MCF 10A (cell line): ENCODE measurements around the gene KRT28. TPM values are rescaled to one million over a fixed set of nuclear protein-coding genes. Genes with fewer than 3 reads are reported as not detected.
A peak's percentile ranks its signal among the peaks of the same experiment; 100 is the strongest.

Experiments
- BruUV-seq: library from RNA; stranded (reverse); fragments of 400-500 nt; replicated peaks from 2 replicates; lab custom pipeline; 2021; lab: Mats Ljungman, UMichigan
- CTCF ChIA-PET: fragments of 300-600 bp; sonication (Branson Sonifier 250); formaldehyde crosslinking; extraction: SDS; loops from one replicate; lab custom pipeline; 2021; ENCODE audit warnings: antibody characterized with exemption, inconsistent platforms; lab: Yijun Ruan, JAX
- POLR2A ChIA-PET: fragments of 300-600, 350-650 bp; sonication (Branson Sonifier 250); formaldehyde crosslinking; extraction: SDS; loops from one replicate; lab custom pipeline; 2020; ENCODE audit warnings: antibody characterized with exemption, inconsistent platforms; lab: Yijun Ruan, JAX
- DNase-seq: peaks from one replicate; pipeline ENCODE4 v3.0.0-alpha.2; 2018; ENCODE audit not compliant: unreplicated experiment
- H3K27ac Mint-ChIP-seq: one replicate; pipeline ENCODE4 v1.8.0; 2022; ENCODE audit warnings: mild to moderate bottlenecking, low read depth, mixed read lengths; ENCODE audit not compliant: unreplicated experiment
- H3K27me3 Mint-ChIP-seq: one replicate; pipeline ENCODE4 v1.8.0; 2022; ENCODE audit warnings: mixed read lengths; ENCODE audit not compliant: insufficient read depth, unreplicated experiment
- H3K36me3 Mint-ChIP-seq: one replicate; pipeline ENCODE4 v1.8.0; 2022; ENCODE audit warnings: mild to moderate bottlenecking, moderate library complexity, mixed read lengths; ENCODE audit not compliant: insufficient read depth, unreplicated experiment
- H3K4me1 Mint-ChIP-seq: one replicate; pipeline ENCODE4 v1.8.0; 2022; ENCODE audit warnings: mixed read lengths; ENCODE audit not compliant: insufficient read depth, unreplicated experiment
- H3K4me3 Mint-ChIP-seq: one replicate; pipeline ENCODE4 v1.8.0; 2022; ENCODE audit warnings: mild to moderate bottlenecking, moderate library complexity, mixed read lengths; ENCODE audit not compliant: unreplicated experiment
- H3K9me3 Mint-ChIP-seq: one replicate; pipeline ENCODE4 v1.8.0; 2022; ENCODE audit warnings: mixed read lengths; ENCODE audit not compliant: unreplicated experiment
- intact Hi-C: fragments of 100-400 bp; cut with micrococcal nuclease; formaldehyde crosslinking; loops from 2 replicates; pipeline ENCODE4 v1.14.1; 2022
- total RNA-seq: library from RNA; stranded (reverse); gene quantifications from 2 replicates; pipeline ENCODE4 v1.2.3, GENCODE V29; 2022
- TF ChIP-seq, protein P1 (sequence below): fragments of 200-600 bp; IDR thresholded peaks from one replicate; pipeline ENCODE4 v1.8.0; 2022; ENCODE audit warnings: antibody characterized with exemption, mild to moderate bottlenecking; ENCODE audit not compliant: unreplicated experiment

KRT28 gene
- total RNA-seq, 1 experiment from 2014 or later: not detected

DNA sequence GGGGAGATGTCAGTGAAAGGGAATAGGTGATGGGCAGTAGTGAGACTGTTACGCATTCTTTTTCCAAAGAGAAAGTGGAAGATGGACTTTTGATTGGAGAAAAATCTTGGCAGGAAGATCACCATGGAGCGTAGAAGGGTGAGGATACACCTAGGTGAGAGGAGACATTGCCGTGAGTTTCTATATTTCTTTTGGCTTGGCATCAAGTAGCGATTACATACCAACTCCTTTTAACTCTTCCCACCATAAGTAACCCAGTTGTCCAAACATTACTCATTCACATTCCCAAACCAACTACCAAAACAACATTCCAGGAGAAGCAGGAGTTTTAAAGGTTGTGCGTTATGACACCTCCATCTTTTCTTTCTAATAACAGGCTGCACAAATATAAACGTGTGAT is 10.7 kb upstream of the KRT28 start:
- Mint-ChIP-seq H3K4me1 (peaks cover 22% of the 10 kb centered on the region), H3K36me3 (no peaks in the 10 kb centered on the region), H3K9me3 (peaks cover under 1% of the 10 kb centered on the region), H3K27me3 (no peaks in the 10 kb centered on the region), H3K4me3 (peak overlapping the region; percentile 58), H3K27ac (peak overlapping the region; percentile 70)
- peak; percentile 90 for DNase-seq
- ChIA-PET CTCF (interaction anchor here (1.2 kb wide), 1 partner anchor 838 kb away, joined by 3 read pairs; no protein-coding TSS in a partner anchor), POLR2A (interaction anchor here (0.6 to 2.7 kb wide), 11 partner anchors 8 to 857 kb away, joined by 3 to 19 read pairs (median 4); partner anchors contain the start of gene KRT10)
- BruUV-seq: no TSS peak
- TF ChIP-seq, protein P1, sequence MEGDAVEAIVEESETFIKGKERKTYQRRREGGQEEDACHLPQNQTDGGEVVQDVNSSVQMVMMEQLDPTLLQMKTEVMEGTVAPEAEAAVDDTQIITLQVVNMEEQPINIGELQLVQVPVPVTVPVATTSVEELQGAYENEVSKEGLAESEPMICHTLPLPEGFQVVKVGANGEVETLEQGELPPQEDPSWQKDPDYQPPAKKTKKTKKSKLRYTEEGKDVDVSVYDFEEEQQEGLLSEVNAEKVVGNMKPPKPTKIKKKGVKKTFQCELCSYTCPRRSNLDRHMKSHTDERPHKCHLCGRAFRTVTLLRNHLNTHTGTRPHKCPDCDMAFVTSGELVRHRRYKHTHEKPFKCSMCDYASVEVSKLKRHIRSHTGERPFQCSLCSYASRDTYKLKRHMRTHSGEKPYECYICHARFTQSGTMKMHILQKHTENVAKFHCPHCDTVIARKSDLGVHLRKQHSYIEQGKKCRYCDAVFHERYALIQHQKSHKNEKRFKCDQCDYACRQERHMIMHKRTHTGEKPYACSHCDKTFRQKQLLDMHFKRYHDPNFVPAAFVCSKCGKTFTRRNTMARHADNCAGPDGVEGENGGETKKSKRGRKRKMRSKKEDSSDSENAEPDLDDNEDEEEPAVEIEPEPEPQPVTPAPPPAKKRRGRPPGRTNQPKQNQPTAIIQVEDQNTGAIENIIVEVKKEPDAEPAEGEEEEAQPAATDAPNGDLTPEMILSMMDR: no peak
- intact Hi-C loops: no loop called here

DNA sequence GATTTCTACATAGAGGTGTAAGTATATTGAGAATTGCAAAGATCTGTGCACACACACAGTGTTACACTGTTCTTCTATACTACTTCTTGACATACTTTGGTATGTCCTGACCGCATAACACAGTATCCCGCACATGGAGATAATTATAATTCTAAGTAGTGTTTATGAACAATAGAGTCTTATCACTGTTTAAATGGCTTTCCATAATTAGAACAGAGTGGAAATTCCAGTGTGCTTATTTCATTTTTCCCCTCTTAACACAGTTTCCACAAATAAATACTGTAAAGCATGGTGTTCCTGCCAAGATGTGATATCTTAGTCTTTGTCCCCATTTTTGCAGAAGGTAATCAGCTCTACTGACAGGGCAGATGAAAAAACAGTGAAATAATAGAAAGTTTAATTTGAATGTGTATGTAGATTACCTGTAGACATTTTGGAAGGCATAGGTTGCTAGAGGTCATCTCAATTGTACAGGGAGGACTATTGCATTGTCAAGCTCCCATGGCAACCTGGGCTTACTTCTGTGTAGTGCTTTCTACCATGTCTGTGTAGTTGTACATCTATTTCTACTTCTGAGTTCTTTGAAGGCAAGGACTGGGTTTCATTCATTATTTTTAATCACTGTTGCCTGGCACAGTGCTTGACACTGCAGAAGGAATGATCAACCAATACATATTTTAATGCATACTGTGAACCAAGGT is 10.1 kb upstream of the KRT28 start:
- Mint-ChIP-seq H3K4me1 (peaks cover 22% of the 10 kb centered on the region), H3K9me3 (peaks cover 7% of the 10 kb centered on the region), H3K27me3 (no peaks in the 10 kb centered on the region), H3K36me3 (no peaks in the 10 kb centered on the region), H3K27ac (peak overlapping the region; percentile 70), H3K4me3 (peak overlapping the region; percentile 58)
- intact Hi-C loops: no loop called here
- ChIA-PET POLR2A (interaction anchor here (0.6 to 2.7 kb wide), 10 partner anchors 9 to 843 kb away, joined by 3 to 19 read pairs (median 4); partner anchors contain the start of gene KRT15), CTCF (interaction anchor here (0.7 to 1.3 kb wide), 7 partner anchors 19 to 856 kb away, joined by 3 read pairs; no protein-coding TSS in a partner anchor)
- DNase-seq: no peak
- TF ChIP-seq, protein P1: no peak
- no TSS peak for BruUV-seq

DNA sequence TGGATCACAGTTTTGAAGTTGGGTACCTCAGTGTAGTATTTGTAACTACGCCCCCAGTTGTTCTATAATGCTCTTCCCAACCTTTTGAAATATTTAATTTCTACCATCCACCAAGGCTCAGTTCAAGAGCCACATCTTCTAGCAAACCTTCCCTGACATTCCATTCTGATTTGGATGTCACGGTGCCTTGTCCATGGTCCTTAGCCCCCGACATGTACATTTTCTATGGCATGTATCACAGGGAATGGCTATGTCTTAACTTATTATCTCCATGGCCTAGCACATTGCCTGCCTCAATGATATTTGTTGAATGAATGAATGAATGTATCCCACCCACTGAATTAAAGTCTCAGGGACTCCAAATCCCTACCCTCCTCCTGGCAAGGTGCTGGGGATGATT is 6.4 kb upstream of the KRT28 start:
- Mint-ChIP-seq H3K27me3 (no peaks in the 10 kb centered on the region), H3K27ac (no peak overlapping the region), H3K4me3 (no peak overlapping the region), H3K4me1 (peaks cover 13% of the 10 kb centered on the region), H3K9me3 (peaks cover 7% of the 10 kb centered on the region), H3K36me3 (no peaks in the 10 kb centered on the region)
- POLR2A ChIA-PET: interaction anchor here (0.7 to 1.9 kb wide), 4 partner anchors 14 to 708 kb away, joined by 3 to 6 read pairs (median 4); partner anchors contain the start of gene KRT12
- CTCF ChIA-PET: interaction anchor here (0.6 to 2.4 kb wide), 6 partner anchors 51 to 857 kb away, joined by 3 to 10 read pairs (median 4); no protein-coding TSS in a partner anchor
- BruUV-seq: no TSS peak
- TF ChIP-seq, protein P1: no peak
- no peak for DNase-seq
- intact Hi-C loops: no loop called here

DNA sequence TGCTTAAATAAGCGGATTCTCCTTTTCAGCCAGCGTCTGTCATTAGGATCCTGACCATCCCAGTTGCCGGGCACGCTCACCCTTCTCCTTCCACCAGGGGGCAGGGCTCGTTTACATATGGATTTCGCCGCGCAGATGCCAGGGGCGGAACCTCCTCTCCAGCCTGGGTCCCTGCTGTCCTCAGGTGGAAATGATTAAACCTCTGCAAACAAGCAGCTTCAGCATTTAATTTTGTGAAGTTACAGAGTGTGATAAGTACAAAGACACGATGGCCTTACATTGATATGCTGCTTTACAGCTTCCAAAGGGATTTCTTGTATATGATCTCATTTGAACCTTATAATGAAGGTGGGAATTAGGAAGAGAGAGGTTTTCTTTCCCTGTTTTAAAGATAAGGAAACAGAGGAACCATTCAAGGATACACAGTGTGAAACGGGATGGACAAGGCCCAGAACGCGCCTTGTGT is 3.9 kb upstream of the KRT28 start:
- ChIA-PET CTCF (interaction anchor here (0.5 to 2.8 kb wide), 16 partner anchors 24 to 865 kb away, joined by 3 to 16 read pairs (median 4); no protein-coding TSS in a partner anchor), POLR2A (interaction anchor here (0.6 to 1.8 kb wide), 9 partner anchors 15 to 178 kb away, joined by 3 to 8 read pairs (median 3); no protein-coding TSS in a partner anchor)
- Mint-ChIP-seq H3K36me3 (no peaks in the 10 kb centered on the region), H3K27ac (no peak overlapping the region), H3K4me1 (no peaks in the 10 kb centered on the region), H3K4me3 (no peak overlapping the region), H3K9me3 (peaks cover 7% of the 10 kb centered on the region), H3K27me3 (no peaks in the 10 kb centered on the region)
- intact Hi-C loops: loop anchor here (1.0 to 5.0 kb wide), 7 partner anchors 54 to 863 kb away; no protein-coding TSS in a partner anchor
- DNase-seq: peak; percentile 84
- TF ChIP-seq, protein P1: peak; percentile 86
- no TSS peak for BruUV-seq
